GM12872 (cell line): ENCODE measurements around the gene AFAP1L1.

Experiments
- CTCF ChIP-seq: IDR thresholded peaks from 3 replicates; pipeline ENCODE4 v1.5.1; 2011; ENCODE audit warnings: low read depth, mild to moderate bottlenecking, low read length, moderate library complexity; ENCODE audit not compliant: insufficient read depth

AFAP1L1 gene

GRCh38 chr5:149355688-149356087, 84.0 kb downstream of the AFAP1L1 start:
- no peak for TF ChIP-seq CTCF

GRCh38 chr5:149356391-149356790, 84.7 kb downstream of the AFAP1L1 start:
- no peak for TF ChIP-seq CTCF

GRCh38 chr5:149357370-149358293, 86.0 kb downstream of the AFAP1L1 start, which contains the start of gene PCYOX1L:
Gene PCYOX1L, plus strand, starts transcription at chr5:149358046. Its CDS starts 23 bp downstream, at chr5:149358069.
- no peak for TF ChIP-seq CTCF

GRCh38 chr5:149358294-149358651, 86.6 kb downstream of the AFAP1L1 start:
- no peak for TF ChIP-seq CTCF

GRCh38 chr5:149358868-149359495, 87.3 kb downstream of the AFAP1L1 start:
- no peak for TF ChIP-seq CTCF

- TF ChIP-seq CTCF, result no peak
Observed at GRCh38 chr5:149360272-149360671, 88.6 kb downstream of the AFAP1L1 start.

- no peak for TF ChIP-seq CTCF
Observed at GRCh38 chr5:149362541-149362940, 90.9 kb downstream of the AFAP1L1 start.
